Measurements from ENCODE around the gene CD80.
A peak's percentile ranks its signal among the peaks of the same experiment; 100 is the strongest.
"Not testable (repeated sequence)": the region's sequence is repeated elsewhere in the genome, so short reads cannot be mapped to it uniquely, and the experiment has no call there.

The CD80 gene

GRCh38 chr3:119553823-119554415 lies 5.5 kb downstream of the CD80 start:
- in situ Hi-C loops (cut with MboI; ENCODE audit: low pct_unique_long_range_greater_than_20kb, low sequenced_read_pairs) = no loop called here
- no peak for DNase-seq

GRCh38 chr3:119552928-119553327 lies 6.5 kb downstream of the CD80 start:
- in situ Hi-C loops (cut with MboI; ENCODE audit: low pct_unique_long_range_greater_than_20kb, low sequenced_read_pairs); DNase-seq: not testable (repeated sequence)

GRCh38 chr3:119551598-119551997 lies 7.8 kb downstream of the CD80 start:
- in situ Hi-C loops (cut with MboI; ENCODE audit: low pct_unique_long_range_greater_than_20kb, low sequenced_read_pairs) = no loop called here
- DNase-seq = no peak

GRCh38 chr3:119550192-119550910 lies 9.1 kb downstream of the CD80 start:
- in situ Hi-C loops (cut with MboI; ENCODE audit: low pct_unique_long_range_greater_than_20kb, low sequenced_read_pairs) = no loop called here

GRCh38 chr3:119548341-119548740 lies 11.1 kb downstream of the CD80 start:
- DNase-seq = no peak
- in situ Hi-C loops (cut with MboI; ENCODE audit: low pct_unique_long_range_greater_than_20kb, low sequenced_read_pairs) = no loop called here

More at GRCh38 chr3:119550192-119550910, 9.1 kb downstream of the CD80 start:
- no peak for DNase-seq

- in situ Hi-C loops (cut with MboI; ENCODE audit: low pct_unique_long_range_greater_than_20kb, low sequenced_read_pairs) = no loop called here
- no peak for DNase-seq
Measured at GRCh38 chr3:119547227-119547626, 12.2 kb downstream of the CD80 start.

GRCh38 chr3:119543147-119543546 lies 16.3 kb downstream of the CD80 start:
- DNase-seq = no peak
- in situ Hi-C loops (cut with MboI; ENCODE audit: low pct_unique_long_range_greater_than_20kb, low sequenced_read_pairs) = no loop called here

GRCh38 chr3:119542168-119542767 lies 17.1 kb downstream of the CD80 start:
- DNase-seq = no peak
- in situ Hi-C loops (cut with MboI; ENCODE audit: low pct_unique_long_range_greater_than_20kb, low sequenced_read_pairs) = no loop called here

- no peak for DNase-seq
- in situ Hi-C loops (cut with MboI; ENCODE audit: low pct_unique_long_range_greater_than_20kb, low sequenced_read_pairs) = no loop called here
Measured at GRCh38 chr3:119541547-119541946, 17.9 kb downstream of the CD80 start.

- in situ Hi-C loops (cut with MboI; ENCODE audit: low pct_unique_long_range_greater_than_20kb, low sequenced_read_pairs) = no loop called here
- no peak for DNase-seq
Measured at GRCh38 chr3:119538772-119539171, 20.6 kb downstream of the CD80 start.

- DNase-seq = no peak
- in situ Hi-C loops (cut with MboI; ENCODE audit: low pct_unique_long_range_greater_than_20kb, low sequenced_read_pairs) = no loop called here
Measured at GRCh38 chr3:119536757-119537156, 22.7 kb downstream of the CD80 start.

GRCh38 chr3:119534296-119534695 lies 25.1 kb downstream of the CD80 start:
- in situ Hi-C loops (cut with MboI; ENCODE audit: low pct_unique_long_range_greater_than_20kb, low sequenced_read_pairs) = no loop called here
- no peak for DNase-seq

- in situ Hi-C loops (cut with MboI; ENCODE audit: low pct_unique_long_range_greater_than_20kb, low sequenced_read_pairs) = no loop called here
Measured at GRCh38 chr3:119531151-119531550, 28.3 kb downstream of the CD80 start.

GRCh38 chr3:119530456-119530855 lies 29.0 kb downstream of the CD80 start:
- in situ Hi-C loops (cut with MboI; ENCODE audit: low pct_unique_long_range_greater_than_20kb, low sequenced_read_pairs) = no loop called here

More at GRCh38 chr3:119531151-119531550, 28.3 kb downstream of the CD80 start:
- no peak for DNase-seq

GRCh38 chr3:119529883-119530282 lies 29.5 kb downstream of the CD80 start:
- in situ Hi-C loops (cut with MboI; ENCODE audit: low pct_unique_long_range_greater_than_20kb, low sequenced_read_pairs) = no loop called here
- no peak for DNase-seq

More at GRCh38 chr3:119530456-119530855, 29.0 kb downstream of the CD80 start:
- no peak for DNase-seq

GRCh38 chr3:119527714-119528113 lies 31.7 kb downstream of the CD80 start:
- no peak for DNase-seq
- in situ Hi-C loops (cut with MboI; ENCODE audit: low pct_unique_long_range_greater_than_20kb, low sequenced_read_pairs) = no loop called here

- DNase-seq = peak; percentile 44
- in situ Hi-C loops (cut with MboI; ENCODE audit: low pct_unique_long_range_greater_than_20kb, low sequenced_read_pairs) = no loop called here
Measured at GRCh38 chr3:119524931-119525662, 34.3 kb downstream of the CD80 start.

- DNase-seq = no peak
- in situ Hi-C loops (cut with MboI; ENCODE audit: low pct_unique_long_range_greater_than_20kb, low sequenced_read_pairs) = no loop called here
Measured at GRCh38 chr3:119518026-119518425, 41.4 kb downstream of the CD80 start.

GRCh38 chr3:119517112-119517511 lies 42.3 kb downstream of the CD80 start:
- DNase-seq = no peak
- in situ Hi-C loops (cut with MboI; ENCODE audit: low pct_unique_long_range_greater_than_20kb, low sequenced_read_pairs) = no loop called here

- in situ Hi-C loops (cut with MboI; ENCODE audit: low pct_unique_long_range_greater_than_20kb, low sequenced_read_pairs) = no loop called here
- DNase-seq = no peak
Measured at GRCh38 chr3:119514637-119515036, 44.8 kb downstream of the CD80 start.
